NB4 (cell line): ENCODE measurements around the gene IFT57.

ENCODE experiments used
- DNase-seq: peaks from one replicate; pipeline ENCODE4 v3.0.0; 2010; ENCODE audit warnings: low read depth
- H3K4me3 ChIP-seq: one replicate; pipeline ENCODE4 v1.5.1; 2011; ENCODE audit warnings: mild to moderate bottlenecking, low read depth, low read length, moderate library complexity
- CTCF ChIP-seq: IDR thresholded peaks from one replicate; pipeline ENCODE4 v1.5.1; 2012; ENCODE audit warnings: low read depth, low read length
- MAX ChIP-seq: IDR thresholded peaks from 2 replicates; pipeline ENCODE4 v1.6.1; 2011; ENCODE audit warnings: low read depth, low read length
- MYC ChIP-seq: IDR thresholded peaks from 2 replicates; pipeline ENCODE4 v1.6.1; 2011; ENCODE audit warnings: low read depth, low read length
- POLR2A ChIP-seq: IDR thresholded peaks from 2 replicates; pipeline ENCODE4 v1.6.1; 2011; ENCODE audit warnings: mild to moderate bottlenecking; ENCODE audit not compliant: insufficient read length; ENCODE audit errors: extremely low read depth

IFT57 gene

GRCh38 chr3:108183181-108183580 lies 39.0 kb downstream of the IFT57 start:
- TF ChIP-seq MYC (no peak), MAX (no peak), CTCF (no peak), POLR2A (no peak)
- peak; percentile 51 for DNase-seq
- H3K4me3 ChIP-seq = no peak overlapping the region

GRCh38 chr3:108182339-108182738 lies 39.9 kb downstream of the IFT57 start:
- DNase-seq = no peak
- no peak for TF ChIP-seq CTCF
- no peak for TF ChIP-seq POLR2A
- no peak for TF ChIP-seq MAX
- no peak for TF ChIP-seq MYC
- no peak overlapping the region for H3K4me3 ChIP-seq

- no peak for TF ChIP-seq MAX
- no peak for TF ChIP-seq POLR2A
- no peak for TF ChIP-seq MYC
- no peak for TF ChIP-seq CTCF
- DNase-seq = no peak
- H3K4me3 ChIP-seq = no peak overlapping the region
Observed at GRCh38 chr3:108181172-108181571, 41.1 kb downstream of the IFT57 start.

GRCh38 chr3:108180194-108180593 lies 42.0 kb downstream of the IFT57 start:
- DNase-seq = no peak
- no peak for TF ChIP-seq MAX
- no peak for TF ChIP-seq POLR2A
- TF ChIP-seq MYC = no peak
- TF ChIP-seq CTCF = no peak
- no peak overlapping the region for H3K4me3 ChIP-seq

GRCh38 chr3:108178676-108179075 lies 43.5 kb downstream of the IFT57 start:
- no peak for DNase-seq
- TF ChIP-seq MYC (no peak), POLR2A (no peak), MAX (no peak), CTCF (no peak)

GRCh38 chr3:108177536-108177935 lies 44.7 kb downstream of the IFT57 start:
- DNase-seq = no peak
- H3K4me3 ChIP-seq = no peak overlapping the region
- TF ChIP-seq MYC (no peak), CTCF (no peak), POLR2A (no peak), MAX (no peak)

More at GRCh38 chr3:108178676-108179075, 43.5 kb downstream of the IFT57 start:
- no peak overlapping the region for H3K4me3 ChIP-seq
